C4-2B (cell line): ENCODE results near the gene CYP1A1.

Source experiments
- CTCF ChIP-seq: fragments of 450-650 bp; conservative IDR thresholded peaks from 2 replicates; pipeline ENCODE4 v1.5.1; 2017; ENCODE audit warnings: mild to moderate bottlenecking
- ZFX ChIP-seq: fragments of 450-650 bp; IDR thresholded peaks from 2 replicates; pipeline ENCODE4 v1.6.1; 2017

- TF ChIP-seq CTCF (no peak), ZFX (no peak)
These were observed 14.8 kb downstream of the CYP1A1 start for GRCh38 chr15:74710319-74711094.
